ENCODE measurements around the gene AMPH. TPM values are rescaled to one million over a fixed set of nuclear protein-coding genes. Genes with fewer than 3 reads are reported as not detected.

Gene AMPH
- total and polyA plus RNA-seq, 7 donors = 0.23 to 37.9 (median 2.5) TPM

DNA sequence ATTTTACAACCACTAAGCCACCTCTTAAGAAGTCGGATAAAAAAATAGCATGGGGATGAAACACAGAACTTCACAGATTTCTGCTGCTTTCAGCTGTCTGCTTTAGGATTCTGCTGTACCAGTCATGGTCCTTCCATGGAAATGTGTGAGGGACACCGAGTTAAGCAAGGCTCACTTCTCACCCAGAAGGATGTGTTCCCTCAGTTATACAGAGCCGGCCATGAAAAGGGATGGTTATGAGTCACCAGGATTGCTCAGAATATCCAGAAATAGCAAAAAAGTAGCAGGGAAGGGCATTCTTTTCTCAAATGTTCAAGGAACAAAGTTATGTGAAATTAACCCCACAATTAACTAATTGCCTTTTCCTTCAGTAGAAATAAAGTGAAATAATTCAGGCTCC, 124.4 kb downstream of the AMPH start:
- Histone ChIP-seq H3K27me3 (no peaks in the 10 kb centered on the region), H3K4me3 (no peak overlapping the region), H3K9me3 (no peaks in the 10 kb centered on the region), H3K4me1 (no peaks in the 10 kb centered on the region), H3K36me3 (no peaks in the 10 kb centered on the region), H3K27ac (peak overlapping the region in 1 of 4 donors; percentile 29)
- TF ChIP-seq POLR2AphosphoS5 (IDR thresholded peaks at IDR 0.05) = peak in 1 of 4 donors; percentile 28
- no peak for TF ChIP-seq POLR2A (IDR thresholded peaks at IDR 0.05)
- intact Hi-C loops (cut with DNase I) = no loop called here
- DNase-seq = peak; percentile 65
- 80 to 83% methylated on average over 3 of the region's 3 CpGs for WGBS, 2 donors

DNA sequence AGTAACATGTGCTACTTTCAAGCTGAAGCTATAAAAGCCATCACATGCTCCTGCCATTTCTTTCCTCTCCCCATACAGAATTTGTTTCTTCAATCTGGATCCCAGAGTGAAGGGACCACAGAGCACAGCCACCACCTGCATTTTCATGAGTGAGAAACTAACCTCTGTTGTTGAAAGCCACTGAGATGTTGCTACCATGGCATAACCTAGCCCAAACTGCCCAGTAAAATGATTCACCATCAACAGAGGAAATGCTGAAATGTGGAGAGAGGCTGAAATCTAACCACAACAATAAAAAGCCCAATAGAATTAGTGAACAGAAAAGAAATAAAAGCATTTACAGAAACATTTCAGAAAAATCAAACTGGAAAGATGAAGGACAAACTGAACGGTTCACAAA, 125.2 kb downstream of the AMPH start:
- intact Hi-C loops (cut with DNase I) = no loop called here
- TF ChIP-seq POLR2AphosphoS5 (IDR thresholded peaks at IDR 0.05) (no peak), POLR2A (IDR thresholded peaks at IDR 0.05) (no peak), EP300 (IDR thresholded peaks at IDR 0.05) (no peak)
- TF ChIP-seq, protein P1, sequence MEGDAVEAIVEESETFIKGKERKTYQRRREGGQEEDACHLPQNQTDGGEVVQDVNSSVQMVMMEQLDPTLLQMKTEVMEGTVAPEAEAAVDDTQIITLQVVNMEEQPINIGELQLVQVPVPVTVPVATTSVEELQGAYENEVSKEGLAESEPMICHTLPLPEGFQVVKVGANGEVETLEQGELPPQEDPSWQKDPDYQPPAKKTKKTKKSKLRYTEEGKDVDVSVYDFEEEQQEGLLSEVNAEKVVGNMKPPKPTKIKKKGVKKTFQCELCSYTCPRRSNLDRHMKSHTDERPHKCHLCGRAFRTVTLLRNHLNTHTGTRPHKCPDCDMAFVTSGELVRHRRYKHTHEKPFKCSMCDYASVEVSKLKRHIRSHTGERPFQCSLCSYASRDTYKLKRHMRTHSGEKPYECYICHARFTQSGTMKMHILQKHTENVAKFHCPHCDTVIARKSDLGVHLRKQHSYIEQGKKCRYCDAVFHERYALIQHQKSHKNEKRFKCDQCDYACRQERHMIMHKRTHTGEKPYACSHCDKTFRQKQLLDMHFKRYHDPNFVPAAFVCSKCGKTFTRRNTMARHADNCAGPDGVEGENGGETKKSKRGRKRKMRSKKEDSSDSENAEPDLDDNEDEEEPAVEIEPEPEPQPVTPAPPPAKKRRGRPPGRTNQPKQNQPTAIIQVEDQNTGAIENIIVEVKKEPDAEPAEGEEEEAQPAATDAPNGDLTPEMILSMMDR (IDR thresholded peaks at IDR 0.05) = no peak
- DNase-seq = no peak

DNA sequence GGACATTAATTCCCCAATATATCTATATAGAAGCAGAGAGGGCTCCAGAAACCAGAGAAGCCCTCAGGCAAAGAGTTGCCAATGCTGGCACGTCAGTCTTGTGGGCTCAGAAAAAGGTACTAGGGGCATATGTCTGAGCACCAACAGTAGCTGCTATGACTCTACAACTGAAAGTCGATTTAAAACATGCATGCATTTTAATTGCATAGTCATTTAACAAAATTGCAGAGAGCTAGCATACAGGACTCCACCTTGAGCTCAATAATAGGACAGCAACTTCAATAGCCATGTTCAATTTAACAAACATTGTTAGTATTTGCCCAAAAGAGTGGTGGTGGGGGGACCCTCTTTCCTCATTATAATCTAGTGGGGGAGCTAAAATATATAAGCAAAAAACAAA, 126.5 kb downstream of the AMPH start:
- Histone ChIP-seq H3K27me3 (no peaks in the 10 kb centered on the region), H3K4me3 (no peak overlapping the region), H3K9me3 (no peaks in the 10 kb centered on the region), H3K27ac (no peak overlapping the region), H3K36me3 (no peaks in the 10 kb centered on the region), H3K4me1 (no peaks in the 10 kb centered on the region)
- WGBS, 2 donors = 72 to 77% methylated on average over 2 of the region's 2 CpGs
- DNase-seq = no peak
- intact Hi-C loops (cut with DNase I) = no loop called here
- TF ChIP-seq POLR2A (IDR thresholded peaks at IDR 0.05) = no peak

More for the DNA sequence above, 125.2 kb downstream of the AMPH start:
- Histone ChIP-seq H3K4me3 (no peak overlapping the region), H3K27me3 (no peaks in the 10 kb centered on the region), H3K4me1 (no peaks in the 10 kb centered on the region), H3K9me3 (no peaks in the 10 kb centered on the region), H3K36me3 (no peaks in the 10 kb centered on the region), H3K27ac (no peak overlapping the region)
- 94 to 96% methylated on average over 1 of the region's 1 CpG for WGBS, 2 donors

DNA sequence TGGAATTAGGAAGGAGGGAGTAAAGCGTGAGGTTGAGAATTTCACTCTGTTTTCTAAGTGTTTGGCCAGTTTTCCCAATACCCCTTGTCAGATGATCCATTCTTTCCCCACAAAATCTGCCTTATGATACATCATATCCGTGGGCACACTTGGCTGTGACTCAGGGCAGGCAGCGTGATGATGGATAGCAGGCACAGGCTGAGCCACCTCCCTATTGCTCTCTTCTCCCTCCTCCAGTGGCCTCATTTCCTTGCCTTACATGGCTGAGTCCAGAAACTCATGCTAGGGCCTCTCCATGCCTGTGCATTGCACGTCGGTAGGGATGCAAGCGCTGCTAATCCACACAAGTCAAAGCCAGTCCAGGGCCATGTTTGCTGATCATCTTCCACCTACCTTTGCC, 128.3 kb downstream of the AMPH start:
- TF ChIP-seq POLR2A (IDR thresholded peaks at IDR 0.05) (no peak), EP300 (IDR thresholded peaks at IDR 0.05) (no peak), POLR2AphosphoS5 (IDR thresholded peaks at IDR 0.05) (no peak)
- TF ChIP-seq, protein P1 (IDR thresholded peaks at IDR 0.05) = no peak
- Histone ChIP-seq H3K27ac (no peak overlapping the region), H3K27me3 (no peaks in the 10 kb centered on the region), H3K9me3 (no peaks in the 10 kb centered on the region), H3K36me3 (no peaks in the 10 kb centered on the region), H3K4me3 (no peak overlapping the region), H3K4me1 (no peaks in the 10 kb centered on the region)
- no peak for DNase-seq
- 82 to 94% methylated on average over 6 of the region's 6 CpGs for WGBS, 2 donors
- intact Hi-C loops (cut with DNase I) = no loop called here

DNA sequence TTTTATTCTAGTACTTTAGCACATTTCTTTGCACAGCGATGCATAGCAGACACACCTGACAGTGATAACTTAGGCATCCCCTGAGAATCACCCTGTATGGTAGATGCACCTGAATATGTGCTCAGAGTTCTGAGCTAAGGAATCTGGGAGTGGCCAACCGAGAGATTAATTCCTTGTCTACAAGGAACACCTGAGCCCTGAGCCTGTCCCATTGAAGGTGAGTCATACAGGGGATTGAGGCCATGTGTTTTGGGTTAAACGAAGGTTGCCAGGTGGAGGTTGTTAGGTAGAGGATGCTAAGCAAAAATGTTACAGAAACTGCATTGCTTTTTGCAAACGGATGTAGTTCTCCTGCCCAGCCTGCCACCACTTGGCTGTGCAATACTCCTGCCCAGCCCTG, 128.9 kb downstream of the AMPH start:
- WGBS, 2 donors = 63 to 78% methylated on average over 4 of the region's 4 CpGs
- intact Hi-C loops (cut with DNase I) = no loop called here
- no peaks in the 10 kb centered on the region for H3K36me3 ChIP-seq
- no peak overlapping the region for H3K4me3 ChIP-seq
- no peak for TF ChIP-seq POLR2AphosphoS5 (IDR thresholded peaks at IDR 0.05)
- TF ChIP-seq, protein P1 (IDR thresholded peaks at IDR 0.05) = no peak
- TF ChIP-seq POLR2A (IDR thresholded peaks at IDR 0.05) = no peak
- TF ChIP-seq EP300 (IDR thresholded peaks at IDR 0.05) = no peak
- H3K9me3 ChIP-seq = no peaks in the 10 kb centered on the region
- no peaks in the 10 kb centered on the region for H3K27me3 ChIP-seq
- no peak overlapping the region for H3K27ac ChIP-seq
- DNase-seq = no peak
- no peaks in the 10 kb centered on the region for H3K4me1 ChIP-seq

DNA sequence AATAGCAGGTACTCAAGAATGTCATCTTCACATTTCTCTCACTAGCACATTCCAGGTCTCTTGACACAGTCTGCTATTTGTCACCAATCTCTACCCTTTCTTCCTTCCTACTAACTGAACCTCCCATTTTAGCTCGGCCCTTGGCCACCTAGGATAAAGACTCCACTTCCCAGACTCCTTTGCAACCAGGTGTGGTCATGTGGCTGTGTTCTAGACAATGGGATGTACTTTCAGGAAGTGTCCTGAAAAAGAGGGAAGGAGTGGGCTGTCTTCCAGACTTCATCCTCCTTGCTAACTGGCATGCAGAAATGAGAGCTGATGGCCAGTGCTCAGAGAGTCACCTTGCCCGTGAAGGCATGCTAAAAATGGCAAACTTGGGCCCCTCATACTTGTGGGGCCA, 139.2 kb downstream of the AMPH start:
- intact Hi-C loops (cut with DNase I) = no loop called here
- H3K27me3 ChIP-seq = no peaks in the 10 kb centered on the region
- H3K27ac ChIP-seq = no peak overlapping the region
- no peaks in the 10 kb centered on the region for H3K9me3 ChIP-seq
- DNase-seq = no peak
- TF ChIP-seq, protein P1 (IDR thresholded peaks at IDR 0.05) = no peak
- TF ChIP-seq EP300 (IDR thresholded peaks at IDR 0.05) = no peak
- TF ChIP-seq POLR2A (IDR thresholded peaks at IDR 0.05) = no peak
- no peak for TF ChIP-seq POLR2AphosphoS5 (IDR thresholded peaks at IDR 0.05)
- 69 to 84% methylated on average over 2 of the region's 2 CpGs for WGBS, 2 donors
- no peaks in the 10 kb centered on the region for H3K36me3 ChIP-seq
- no peak overlapping the region for H3K4me3 ChIP-seq
- H3K4me1 ChIP-seq = no peaks in the 10 kb centered on the region
